Measurements from ENCODE around the gene NT5C2.

NT5C2 gene

DNA sequence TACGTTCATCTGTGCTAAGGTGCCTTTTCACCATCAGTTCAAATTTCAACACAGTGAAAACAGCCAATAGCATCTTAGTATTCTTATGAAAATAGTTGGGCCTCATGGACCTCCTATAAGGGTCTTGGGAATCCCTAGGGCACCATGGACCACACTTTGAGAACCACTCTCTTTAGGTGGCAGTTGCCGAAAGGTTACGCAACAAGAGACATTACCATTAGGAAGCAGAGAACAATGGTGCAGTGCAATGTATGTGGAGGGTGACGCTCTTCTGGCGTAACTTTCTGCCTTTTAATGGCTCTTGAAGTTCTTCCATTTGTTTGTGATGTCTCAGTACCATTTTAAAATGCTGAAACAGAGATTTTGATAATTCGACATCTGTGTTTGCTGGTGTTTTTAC lies 143.8 kb downstream of the NT5C2 start:
- TF ChIP-seq, protein P1, sequence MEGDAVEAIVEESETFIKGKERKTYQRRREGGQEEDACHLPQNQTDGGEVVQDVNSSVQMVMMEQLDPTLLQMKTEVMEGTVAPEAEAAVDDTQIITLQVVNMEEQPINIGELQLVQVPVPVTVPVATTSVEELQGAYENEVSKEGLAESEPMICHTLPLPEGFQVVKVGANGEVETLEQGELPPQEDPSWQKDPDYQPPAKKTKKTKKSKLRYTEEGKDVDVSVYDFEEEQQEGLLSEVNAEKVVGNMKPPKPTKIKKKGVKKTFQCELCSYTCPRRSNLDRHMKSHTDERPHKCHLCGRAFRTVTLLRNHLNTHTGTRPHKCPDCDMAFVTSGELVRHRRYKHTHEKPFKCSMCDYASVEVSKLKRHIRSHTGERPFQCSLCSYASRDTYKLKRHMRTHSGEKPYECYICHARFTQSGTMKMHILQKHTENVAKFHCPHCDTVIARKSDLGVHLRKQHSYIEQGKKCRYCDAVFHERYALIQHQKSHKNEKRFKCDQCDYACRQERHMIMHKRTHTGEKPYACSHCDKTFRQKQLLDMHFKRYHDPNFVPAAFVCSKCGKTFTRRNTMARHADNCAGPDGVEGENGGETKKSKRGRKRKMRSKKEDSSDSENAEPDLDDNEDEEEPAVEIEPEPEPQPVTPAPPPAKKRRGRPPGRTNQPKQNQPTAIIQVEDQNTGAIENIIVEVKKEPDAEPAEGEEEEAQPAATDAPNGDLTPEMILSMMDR (conservative IDR thresholded peaks at IDR 0.05; ENCODE audit: control insufficient read depth, insufficient read depth, low read depth, low read length) = no peak
- DNase-seq (ENCODE audit: low read depth) = no peak
- no peak overlapping the region for H3K4me3 ChIP-seq (ENCODE audit: control insufficient read depth, low read depth, low read length)

DNA sequence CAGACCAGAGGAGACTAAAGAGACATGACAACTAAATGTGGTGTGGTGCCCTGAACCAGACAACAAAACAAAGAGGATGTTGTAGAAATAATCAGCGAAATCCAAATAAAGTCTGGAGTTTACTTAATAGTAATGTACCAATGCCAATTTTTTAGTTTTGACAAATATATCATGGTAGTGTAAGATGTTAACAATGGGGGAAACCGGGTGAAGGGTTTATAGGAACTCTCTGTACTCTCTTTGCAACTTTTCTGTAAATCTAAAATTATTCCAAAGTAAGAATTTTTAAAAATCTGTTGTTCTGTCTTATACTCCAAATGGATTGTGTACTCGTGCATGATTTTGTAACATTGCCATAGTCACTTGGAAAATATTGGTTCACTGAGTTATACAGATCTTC lies 145.7 kb downstream of the NT5C2 start:
- no peak overlapping the region for H3K4me3 ChIP-seq (ENCODE audit: control insufficient read depth, low read depth, low read length)
- DNase-seq (ENCODE audit: low read depth) = no peak
- TF ChIP-seq, protein P1 (conservative IDR thresholded peaks at IDR 0.05; ENCODE audit: control insufficient read depth, insufficient read depth, low read depth, low read length) = no peak

DNA sequence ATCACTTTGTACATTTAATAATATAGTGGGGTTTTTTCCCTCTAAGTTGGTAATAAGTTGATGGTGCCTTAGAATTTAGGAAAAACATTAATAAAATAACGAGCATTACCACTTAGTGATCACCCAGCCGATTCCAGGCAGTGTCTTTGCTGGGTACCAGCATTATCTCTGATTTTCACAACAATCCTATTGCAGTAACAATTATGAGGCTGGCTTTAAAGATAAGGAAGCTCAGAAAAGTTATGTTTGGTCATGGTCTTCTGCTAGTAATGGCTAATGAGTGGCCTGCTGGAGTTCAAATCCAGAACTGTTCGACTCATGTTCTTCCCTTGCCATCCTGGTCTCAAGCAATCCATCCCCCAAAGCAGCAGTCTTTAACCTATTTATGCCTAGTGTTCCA lies 147.1 kb downstream of the NT5C2 start:
- DNase-seq (ENCODE audit: low read depth) = no peak
- TF ChIP-seq, protein P1 (conservative IDR thresholded peaks at IDR 0.05; ENCODE audit: control insufficient read depth, insufficient read depth, low read depth, low read length) = no peak
- no peak overlapping the region for H3K4me3 ChIP-seq (ENCODE audit: control insufficient read depth, low read depth, low read length)

DNA sequence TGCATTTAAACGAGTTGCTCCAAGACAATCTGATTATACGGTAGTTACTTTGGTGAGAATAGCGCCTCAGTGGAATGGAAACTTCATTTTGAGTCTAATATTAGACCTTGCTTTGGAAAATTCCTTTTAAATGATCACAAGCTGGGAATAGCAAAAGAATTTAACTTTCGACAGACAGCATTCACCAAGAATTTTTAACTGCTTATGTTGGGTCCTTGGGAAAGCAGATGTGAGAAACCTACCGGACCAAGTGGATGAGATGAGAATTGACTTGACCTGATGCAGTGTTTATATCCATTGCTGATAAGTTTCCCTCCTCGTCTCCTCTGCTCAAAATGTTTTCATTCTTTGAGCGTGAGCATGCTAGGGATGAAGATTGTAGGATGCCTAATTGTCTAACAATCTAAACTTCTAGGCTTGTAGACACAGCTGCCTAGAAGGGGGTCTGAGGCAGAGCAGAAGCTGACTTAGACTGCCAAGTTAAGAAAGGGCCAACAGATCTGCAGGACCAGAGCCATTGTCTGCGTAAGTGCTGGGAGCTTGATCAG lies 148.1 kb downstream of the NT5C2 start:
- no peak overlapping the region for H3K4me3 ChIP-seq (ENCODE audit: control insufficient read depth, low read depth, low read length)
- TF ChIP-seq, protein P1 (conservative IDR thresholded peaks at IDR 0.05; ENCODE audit: control insufficient read depth, insufficient read depth, low read depth, low read length) = no peak
- no peak for DNase-seq (ENCODE audit: low read depth)

DNA sequence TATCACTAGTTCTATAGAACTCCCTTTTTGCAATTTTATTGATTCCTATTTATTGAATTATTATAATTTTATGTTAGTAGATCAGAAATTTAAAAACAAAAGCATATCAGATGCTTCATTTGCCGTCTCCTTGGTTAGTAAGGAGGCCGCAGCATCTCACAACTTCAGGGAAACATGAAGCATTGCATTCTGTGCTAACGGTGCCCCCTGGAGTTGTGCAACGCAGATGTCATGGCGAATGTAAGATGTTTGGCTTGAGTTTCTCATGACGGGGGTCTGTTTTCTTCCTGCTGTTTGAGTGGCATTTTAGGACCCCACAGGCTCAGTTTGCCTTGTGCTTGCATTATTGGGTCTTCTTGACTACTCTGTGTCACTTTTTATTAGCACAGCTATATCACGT lies 150.2 kb downstream of the NT5C2 start:
- no peak overlapping the region for H3K4me3 ChIP-seq (ENCODE audit: control insufficient read depth, low read depth, low read length)
- TF ChIP-seq, protein P1 (conservative IDR thresholded peaks at IDR 0.05; ENCODE audit: control insufficient read depth, insufficient read depth, low read depth, low read length) = no peak
- DNase-seq (ENCODE audit: low read depth) = no peak

DNA sequence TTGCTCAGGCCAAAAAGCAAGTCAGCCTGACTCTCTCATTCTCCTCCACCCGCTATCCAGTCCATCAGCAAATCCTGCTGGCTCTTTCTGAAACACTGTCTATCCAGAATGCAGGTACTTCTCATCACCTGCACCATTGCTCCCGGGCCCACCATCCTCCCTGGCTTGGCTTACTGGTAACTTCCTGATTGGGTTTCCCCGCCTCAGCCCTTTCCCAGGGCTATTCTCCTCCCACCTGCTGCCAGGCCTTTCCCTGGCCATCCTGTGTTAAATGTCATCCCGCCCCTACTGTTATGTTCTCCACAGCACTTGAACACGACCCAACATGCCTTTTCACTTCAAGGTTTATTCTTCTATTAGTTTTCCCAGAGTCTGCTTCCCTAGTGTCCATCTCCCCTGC lies 150.9 kb downstream of the NT5C2 start:
- no peak overlapping the region for H3K4me3 ChIP-seq (ENCODE audit: control insufficient read depth, low read depth, low read length)
- TF ChIP-seq, protein P1 (conservative IDR thresholded peaks at IDR 0.05; ENCODE audit: control insufficient read depth, insufficient read depth, low read depth, low read length) = no peak
- no peak for DNase-seq (ENCODE audit: low read depth)

DNA sequence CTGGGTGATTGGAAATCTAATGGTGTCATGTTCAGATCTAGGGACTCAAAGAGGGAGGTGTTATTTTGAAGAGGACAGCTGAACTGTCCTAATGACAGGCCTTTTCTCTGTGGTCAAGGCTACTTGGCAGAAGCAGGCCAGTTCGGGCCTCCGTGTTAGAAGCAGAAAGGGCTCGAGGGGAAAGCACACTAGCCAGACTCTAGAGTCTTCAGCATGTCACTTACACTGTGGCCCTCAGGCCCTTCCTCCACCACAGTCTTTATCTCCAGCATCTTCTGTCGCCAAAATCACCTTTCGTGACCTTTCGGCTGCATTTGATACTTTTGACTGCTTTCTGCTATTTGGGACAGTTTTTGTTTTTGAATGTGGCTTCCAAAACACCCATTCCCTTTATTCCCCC lies 151.7 kb downstream of the NT5C2 start:
- TF ChIP-seq, protein P1 (conservative IDR thresholded peaks at IDR 0.05; ENCODE audit: control insufficient read depth, insufficient read depth, low read depth, low read length) = no peak
- no peak overlapping the region for H3K4me3 ChIP-seq (ENCODE audit: control insufficient read depth, low read depth, low read length)
- DNase-seq (ENCODE audit: low read depth) = no peak
